Motor neuron (in vitro differentiated cells): ENCODE results near the gene SAMD4A. TPM values are rescaled to one million over a fixed set of nuclear protein-coding genes. Genes with fewer than 3 reads are reported as not detected.

Experiments
- ATAC-seq, 8 experiments: fragments of 200-7000 bp; cut with Tn5 transposase; replicated peaks in 6 of 8; 2 replicates each; pipeline ENCODE4 v1.8.0; 2021; ENCODE audit warnings: mild to moderate bottlenecking in 8 of 8, moderate library complexity in 8 of 8
- H3K27ac ChIP-seq, 2 donors: fragments of 250-450 bp; sonication (Bioruptor Pico); 2 replicates each; pipeline ENCODE4 v1.9.0; 2021; ENCODE audit warnings: antibody characterized with exemption in 2 of 2, mild to moderate bottlenecking in 2 of 2, moderate library complexity in 1 of 2
- H3K4me1 ChIP-seq, 2 donors: fragments of 250-450 bp; sonication (Bioruptor Pico); replicated peaks in 1 of 2; 2 replicates each; pipeline ENCODE4 v1.6.1; 2021; ENCODE audit warnings: antibody characterized with exemption in 2 of 2, mild to moderate bottlenecking in 2 of 2, moderate library complexity in 1 of 2
- H3K4me3 ChIP-seq, 5 donors: fragments of 250-450 bp; sonication (Bioruptor Pico); 2 replicates each; pipeline ENCODE4 v1.9.0; 2021; ENCODE audit warnings: antibody characterized with exemption in 5 of 5, mild to moderate bottlenecking in 5 of 5, moderate library complexity in 4 of 5
- WGBS, 10 experiments: fragments of 450-650 bp; shearing (Covaris generic); methylation state at CpG; one replicate each; pipeline ENCODE4 v1.0.0; 2022; 5-methylcytosine and 5-hydroxymethylcytosine counted together
- in situ Hi-C, 9 experiments: fragments of 400-800 bp; cut with MboI; loops; one replicate each; pipeline ENCODE4 v1.15.0; 2021; ENCODE audit warnings: low sequenced_read_pairs in 9 of 9, low pct_unique_long_range_greater_than_20kb in 2 of 9; ENCODE audit not compliant: unreplicated experiment in 9 of 9
- total RNA-seq, 8 experiments: library from RNA; unstranded; fragments of 300-600 nt; gene quantifications; 2 replicates each; pipeline versions ENCODE4 v1.2.3 to v1.2.4, GENCODE V29; 2022

Gene SAMD4A
- total RNA-seq, 8 experiments from 2014 or later = 2.1 to 38.6 (median 9.9) TPM

DNA sequence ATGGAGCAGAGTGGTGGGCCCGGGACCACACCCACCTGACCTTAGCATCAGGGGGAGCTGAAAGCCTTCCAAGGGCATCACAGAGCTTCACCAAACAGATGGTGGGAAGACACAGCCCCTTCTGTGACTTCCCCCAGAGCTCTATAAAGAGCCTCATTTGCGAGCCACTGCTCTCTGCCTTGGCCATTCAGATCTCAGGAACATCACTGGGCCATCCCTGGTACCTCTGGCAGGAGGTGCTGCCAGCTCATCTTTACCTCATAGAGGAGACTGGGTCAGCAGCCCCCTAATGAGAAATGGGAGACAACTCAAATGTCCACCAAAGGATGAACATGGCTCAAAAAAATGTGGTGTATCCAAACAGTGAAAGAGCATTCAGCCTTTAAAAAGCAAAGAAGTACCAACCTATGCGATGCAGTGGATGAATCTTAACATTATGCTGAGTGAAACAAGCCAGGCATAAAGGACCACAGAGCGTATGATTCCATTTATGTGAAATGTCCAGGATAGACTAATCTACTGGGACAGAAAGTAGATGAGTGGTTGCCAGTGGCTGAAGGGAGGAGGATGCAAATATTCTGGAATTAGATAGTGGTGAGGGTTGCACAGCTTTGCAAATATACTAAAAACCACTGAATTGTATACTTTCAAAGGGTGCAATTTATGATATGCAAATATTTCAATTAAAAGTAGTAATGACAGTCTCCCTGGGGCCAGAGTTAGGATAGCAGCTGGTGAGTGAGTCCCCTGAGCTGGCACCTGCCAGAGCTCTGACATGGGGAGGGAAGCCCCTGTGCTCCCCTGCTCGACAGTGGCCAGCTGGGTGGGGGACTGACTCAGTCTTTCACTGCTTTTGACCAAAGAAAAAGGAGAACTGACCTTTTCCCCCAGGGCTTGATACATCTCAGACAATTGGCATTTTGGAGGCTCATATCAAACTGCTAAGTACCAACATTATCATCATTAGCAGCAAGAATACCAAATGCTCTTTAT lies 219.1 kb downstream of the SAMD4A start:
- H3K27ac ChIP-seq = no peak overlapping the region

GRCh38 chr14:54786838-54787237 lies 219.9 kb downstream of the SAMD4A start:
- H3K4me3 ChIP-seq = no peak overlapping the region
- H3K4me1 ChIP-seq = no peaks in the 10 kb centered on the region
- WGBS, 10 experiments = 18 to 100% (median 52%) methylated on average over 1 to 3 of the region's 3 CpGs; no CpG with 5 or more reads in 1 of the 10 experiments
- H3K27ac ChIP-seq = no peak overlapping the region
- in situ Hi-C loops = loop anchor here in 1 of 9 experiments (25.0 kb wide), 1 partner anchor 225 kb away; the partner anchor contains the start of gene SAMD4A
- ATAC-seq = peak in 3 of 8 experiments; percentile 56 to 78 (median 77)

More for the DNA sequence above, 219.1 kb downstream of the SAMD4A start:
- 0 to 100% (median 81%) methylated on average over 1 to 5 of the region's 5 CpGs; no CpG with 5 or more reads in 3 of the 10 experiments for WGBS, 10 experiments
- ATAC-seq = peak in 3 of 8 experiments; percentile 64 to 82 (median 74)
- no peak overlapping the region for H3K4me3 ChIP-seq
- in situ Hi-C loops = loop anchor here in 1 of 9 experiments (25.0 kb wide), 1 partner anchor 224 kb away; the partner anchor contains the start of gene SAMD4A
- no peaks in the 10 kb centered on the region for H3K4me1 ChIP-seq

GRCh38 chr14:54787261-54787660 lies 220.3 kb downstream of the SAMD4A start:
- H3K4me1 ChIP-seq = no peaks in the 10 kb centered on the region
- peak in 2 of 8 experiments; percentile 4 to 18 for ATAC-seq
- in situ Hi-C loops = loop anchor here in 1 of 9 experiments (25.0 kb wide), 1 partner anchor 225 kb away; the partner anchor contains the start of gene SAMD4A
- 67 to 100% (median 100%) methylated on average over 1 of the region's 1 CpG; no CpG with 5 or more reads in 7 of the 10 experiments for WGBS, 10 experiments
- H3K27ac ChIP-seq = no peak overlapping the region
- H3K4me3 ChIP-seq = no peak overlapping the region

DNA sequence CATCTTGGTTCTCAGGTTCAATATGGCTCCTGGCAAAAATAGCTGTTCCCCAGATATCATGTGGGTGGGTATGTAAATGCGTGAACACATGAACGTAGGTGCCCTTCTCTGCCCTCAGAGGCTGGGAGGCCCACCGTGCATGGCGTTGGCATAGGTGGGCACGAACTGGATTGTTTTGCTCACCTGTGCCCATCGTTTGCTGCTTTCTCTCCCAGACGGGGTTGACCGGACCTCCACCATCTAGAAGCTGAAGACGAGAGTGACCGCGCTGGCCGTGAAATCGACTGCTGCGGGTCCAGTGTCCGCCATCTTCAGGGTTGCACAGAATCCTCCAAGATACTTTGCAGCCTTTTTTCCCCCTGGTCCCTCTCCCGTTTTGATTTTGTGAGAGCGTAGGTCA lies 221.8 kb downstream of the SAMD4A start:
- Histone ChIP-seq H3K4me1 (no peaks in the 10 kb centered on the region), H3K4me3 (no peak overlapping the region), H3K27ac (no peak overlapping the region)
- WGBS, 10 experiments = 94 to 96% (median 95%) methylated on average over 6 to 10 of the region's 17 CpGs; no CpG with 5 or more reads in 6 of the 10 experiments
- in situ Hi-C loops = loop anchor here in 1 of 9 experiments (25.0 kb wide), 1 partner anchor 226 kb away; the partner anchor contains the start of gene SAMD4A
- no peak for ATAC-seq

- no peak for ATAC-seq
- WGBS, 10 experiments = 80 to 100% (median 87%) methylated on average over 1 to 3 of the region's 5 CpGs; no CpG with 5 or more reads in 7 of the 10 experiments
- no peak overlapping the region for H3K4me3 ChIP-seq
- no peak overlapping the region for H3K27ac ChIP-seq
- in situ Hi-C loops = loop anchor here in 1 of 9 experiments (25.0 kb wide), 1 partner anchor 227 kb away; the partner anchor contains the start of gene SAMD4A
- H3K4me1 ChIP-seq = no peaks in the 10 kb centered on the region
Measured at GRCh38 chr14:54789166-54789565, 222.2 kb downstream of the SAMD4A start.

DNA sequence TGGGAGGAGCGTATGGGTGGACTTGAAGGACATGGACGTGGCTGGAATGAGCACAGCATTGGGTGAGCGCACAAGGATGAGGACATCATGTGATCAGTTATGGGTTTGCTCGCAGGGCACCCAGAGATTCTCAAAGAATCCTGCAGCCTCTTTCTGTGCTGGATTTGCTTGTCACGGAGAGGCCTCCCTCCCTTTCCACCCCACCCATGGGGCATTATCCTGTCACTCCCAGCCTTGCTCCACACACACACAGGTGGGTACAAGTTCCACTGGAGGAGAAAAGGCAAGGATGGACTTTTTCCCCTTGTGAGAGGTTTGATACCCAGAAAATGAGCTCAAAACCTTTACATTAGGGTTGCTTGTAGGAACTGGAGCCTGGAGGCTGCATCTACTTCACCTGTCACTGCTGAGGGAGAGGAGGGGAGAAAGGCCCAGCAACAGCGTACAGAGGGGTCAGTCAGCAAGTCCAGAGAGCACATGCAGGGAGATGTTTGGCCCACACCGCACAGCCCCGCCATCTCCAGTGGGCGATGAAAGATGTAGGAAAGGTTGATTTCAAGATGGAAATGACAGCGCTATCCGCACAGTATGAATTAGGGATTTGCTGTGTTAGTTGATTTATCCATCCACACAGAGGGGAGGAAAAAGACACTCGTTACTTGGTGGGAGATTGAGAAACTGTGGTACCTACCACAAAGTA lies 223.0 kb downstream of the SAMD4A start:
- 90 to 100% (median 98%) methylated on average over 3 to 7 of the region's 12 CpGs; no CpG with 5 or more reads in 1 of the 10 experiments for WGBS, 10 experiments
- H3K4me3 ChIP-seq = no peak overlapping the region
- in situ Hi-C loops = loop anchor here in 1 of 9 experiments (25.0 kb wide), 1 partner anchor 228 kb away; the partner anchor contains the start of gene SAMD4A

GRCh38 chr14:54791001-54791400 lies 224.1 kb downstream of the SAMD4A start:
- Histone ChIP-seq H3K27ac (no peak overlapping the region), H3K4me3 (no peak overlapping the region), H3K4me1 (no peaks in the 10 kb centered on the region)
- in situ Hi-C loops = loop anchor here in 1 of 9 experiments (25.0 kb wide), 1 partner anchor 229 kb away; the partner anchor contains the start of gene SAMD4A
- WGBS, 10 experiments = 43 to 100% (median 74%) methylated on average over 1 to 4 of the region's 4 CpGs
- ATAC-seq = no peak

More for the DNA sequence above, 223.0 kb downstream of the SAMD4A start:
- no peak for ATAC-seq
- Histone ChIP-seq H3K4me1 (no peaks in the 10 kb centered on the region), H3K27ac (no peak overlapping the region)

DNA sequence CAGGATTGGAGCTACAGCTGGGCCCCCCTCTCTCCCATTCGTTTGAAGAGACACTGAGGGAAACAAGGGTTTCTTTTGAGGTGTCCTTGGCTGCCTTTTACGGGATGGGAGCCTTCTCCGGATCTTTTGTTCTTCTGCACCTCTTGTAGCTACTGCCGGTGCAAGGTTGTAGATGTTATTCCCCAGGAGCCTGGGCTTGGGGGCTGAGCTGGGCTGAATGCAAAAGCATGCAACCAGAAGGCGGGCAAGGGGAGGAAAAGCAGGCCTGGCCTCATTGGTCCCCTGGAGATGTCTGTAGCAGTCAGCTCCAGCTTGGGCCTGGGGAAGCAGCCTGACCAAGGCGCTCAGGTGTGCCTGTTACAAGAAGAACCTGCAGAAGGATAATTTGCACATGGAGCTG lies 225.4 kb downstream of the SAMD4A start:
- no peak for ATAC-seq
- Histone ChIP-seq H3K4me3 (no peak overlapping the region), H3K4me1 (no peaks in the 10 kb centered on the region), H3K27ac (no peak overlapping the region)
- WGBS, 10 experiments = 22 to 100% (median 56%) methylated on average over 1 to 5 of the region's 6 CpGs; no CpG with 5 or more reads in 3 of the 10 experiments
- in situ Hi-C loops = loop anchor here in 1 of 9 experiments (25.0 kb wide), 1 partner anchor 230 kb away; the partner anchor contains the start of gene SAMD4A

GRCh38 chr14:54794159-54794558 lies 227.2 kb downstream of the SAMD4A start:
- Histone ChIP-seq H3K4me1 (no peaks in the 10 kb centered on the region), H3K27ac (no peak overlapping the region), H3K4me3 (no peak overlapping the region)
- in situ Hi-C loops = loop anchor here in 1 of 9 experiments (25.0 kb wide), 1 partner anchor 232 kb away; the partner anchor contains the start of gene SAMD4A
- WGBS, 10 experiments = 14 to 50% (median 40%) methylated on average over 1 of the region's 1 CpG; no CpG with 5 or more reads in 4 of the 10 experiments
- ATAC-seq = no peak

DNA sequence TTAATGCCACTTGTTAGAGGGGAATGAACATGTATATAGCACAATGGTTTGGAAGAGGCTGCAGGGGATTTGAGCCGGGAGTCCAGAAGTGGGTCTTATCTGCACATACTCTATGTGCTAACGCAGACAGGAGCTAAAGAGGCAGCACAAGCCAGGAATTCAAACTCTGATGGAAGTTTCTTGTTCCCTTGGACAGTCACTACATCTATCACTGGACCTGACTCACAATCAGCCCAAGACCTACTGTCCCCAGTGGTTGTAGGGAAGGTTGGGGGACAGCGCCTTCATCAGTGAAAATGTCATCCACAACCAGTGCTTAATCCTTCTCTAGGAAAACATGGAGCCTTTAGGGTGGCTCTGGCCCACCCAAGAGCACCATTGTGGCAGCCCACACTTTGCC lies 227.9 kb downstream of the SAMD4A start:
- Histone ChIP-seq H3K4me3 (no peak overlapping the region), H3K4me1 (no peaks in the 10 kb centered on the region), H3K27ac (no peak overlapping the region)
- WGBS, 10 experiments = 95 to 100% (median 100%) methylated on average over 1 to 3 of the region's 3 CpGs; no CpG with 5 or more reads in 5 of the 10 experiments
- in situ Hi-C loops = loop anchor here in 1 of 9 experiments (25.0 kb wide), 1 partner anchor 232 kb away; the partner anchor contains the start of gene SAMD4A
- ATAC-seq = no peak

- Histone ChIP-seq H3K4me1 (no peaks in the 10 kb centered on the region), H3K4me3 (no peak overlapping the region), H3K27ac (no peak overlapping the region)
- in situ Hi-C loops = loop anchor here in 1 of 9 experiments (25.0 kb wide), 1 partner anchor 235 kb away; the partner anchor contains the start of gene SAMD4A
- peak in 2 of 8 experiments; percentile 28 to 38 for ATAC-seq
Measured at GRCh38 chr14:54796961-54797360, 230.0 kb downstream of the SAMD4A start.

GRCh38 chr14:54797556-54797955 lies 230.6 kb downstream of the SAMD4A start:
- in situ Hi-C loops = loop anchor here in 1 of 9 experiments (25.0 kb wide), 1 partner anchor 235 kb away; the partner anchor contains the start of gene SAMD4A

More at GRCh38 chr14:54797556-54797955, 230.6 kb downstream of the SAMD4A start:
- WGBS, 10 experiments = 76 to 81% (median 80%) methylated on average over 1 to 6 of the region's 6 CpGs; no CpG with 5 or more reads in 6 of the 10 experiments
- ATAC-seq = no peak
- Histone ChIP-seq H3K27ac (no peak overlapping the region), H3K4me1 (no peaks in the 10 kb centered on the region), H3K4me3 (no peak overlapping the region)
